Neural crest cell (in vitro differentiated cells): ENCODE data around the gene KCNJ10. TPM values are rescaled to one million over a fixed set of nuclear protein-coding genes. Genes with fewer than 3 reads are reported as not detected.
A peak's percentile ranks its signal among the peaks of the same experiment; 100 is the strongest.

Experiments used
- DNase-seq: peaks from one replicate; pipeline ENCODE4 v3.0.0; 2021; ENCODE audit warnings: low read depth, mixed read lengths, low spot score
- H3K27ac Mint-ChIP-seq: one replicate; pipeline ENCODE4 v1.8.0; 2021; ENCODE audit warnings: mild to moderate bottlenecking, mixed read lengths; ENCODE audit not compliant: unreplicated experiment
- H3K27me3 Mint-ChIP-seq: 2 replicates; pipeline ENCODE4 v1.8.0; 2021; ENCODE audit warnings: low read depth, mild to moderate bottlenecking, mixed read lengths
- H3K36me3 Mint-ChIP-seq: 2 replicates; pipeline ENCODE4 v1.8.0; 2021; ENCODE audit warnings: low read depth, mild to moderate bottlenecking, mixed read lengths
- H3K4me1 Mint-ChIP-seq: 2 replicates; pipeline ENCODE4 v1.8.0; 2021; ENCODE audit warnings: mixed read lengths
- H3K4me3 Mint-ChIP-seq: one replicate; pipeline ENCODE4 v1.8.0; 2021; ENCODE audit warnings: mild to moderate bottlenecking, mixed read lengths
- H3K9me3 Mint-ChIP-seq: 2 replicates; pipeline ENCODE4 v1.8.0; 2021; ENCODE audit warnings: mixed read lengths
- CTCF ChIP-seq: fragments of 200-600 bp; sonication (generic); conservative IDR thresholded peaks from 2 replicates; pipeline ENCODE4 v1.5.0; 2021; ENCODE audit warnings: antibody characterized with exemption, mild to moderate bottlenecking
- total RNA-seq: library from RNA; stranded (reverse); gene quantifications from 2 replicates; pipeline ENCODE4 v1.2.1, GENCODE V29; 2021

Gene KCNJ10
- total RNA-seq, 1 donor from 2014 or later = 0.47 TPM

- Mint-ChIP-seq H3K27ac (no peak overlapping the region), H3K9me3 (peaks cover 7% of the 10 kb centered on the region), H3K4me1 (no peaks in the 10 kb centered on the region), H3K4me3 (no peak overlapping the region), H3K36me3 (no peaks in the 10 kb centered on the region), H3K27me3 (peaks cover 49% of the 10 kb centered on the region)
- TF ChIP-seq CTCF = no peak
- no peak for DNase-seq
These were observed 118.4 kb downstream of the KCNJ10 start for GRCh38 chr1:159951551-159951950.

GRCh38 chr1:159951016-159951415 is 118.9 kb downstream of the KCNJ10 start:
- no peak for DNase-seq
- peaks cover 7% of the 10 kb centered on the region for H3K9me3 Mint-ChIP-seq
- TF ChIP-seq CTCF = no peak

DNA sequence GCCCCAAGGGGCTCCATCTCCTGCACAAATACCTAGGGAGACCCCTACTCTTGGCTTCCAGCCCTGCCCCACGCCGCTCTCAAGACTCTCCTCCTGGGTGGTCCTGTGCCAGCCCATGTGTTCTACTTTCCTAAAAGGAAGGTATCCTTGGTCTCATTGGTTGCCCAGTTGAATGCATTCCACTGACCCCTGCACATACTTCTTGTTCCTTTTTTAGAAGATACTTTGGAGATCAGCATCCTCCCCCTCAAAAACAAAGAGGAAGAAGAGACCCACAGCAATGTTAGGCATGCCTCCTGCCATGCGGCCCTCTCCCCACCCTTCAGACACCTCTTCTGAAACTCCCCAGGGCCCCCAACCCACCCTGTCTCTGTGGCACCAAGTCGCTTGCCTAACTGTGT is 120.0 kb downstream of the KCNJ10 start:
- DNase-seq = no peak
- Mint-ChIP-seq H3K27me3 (peaks cover 49% of the 10 kb centered on the region), H3K4me3 (no peak overlapping the region), H3K4me1 (peaks cover 12% of the 10 kb centered on the region), H3K9me3 (peaks cover 7% of the 10 kb centered on the region), H3K27ac (peak overlapping the region; percentile 64), H3K36me3 (no peaks in the 10 kb centered on the region)
- TF ChIP-seq CTCF = no peak

More at GRCh38 chr1:159951016-159951415, 118.9 kb downstream of the KCNJ10 start:
- Mint-ChIP-seq H3K4me1 (peaks cover 4% of the 10 kb centered on the region), H3K27me3 (peaks cover 54% of the 10 kb centered on the region), H3K36me3 (no peaks in the 10 kb centered on the region), H3K4me3 (no peak overlapping the region), H3K27ac (peak overlapping the region; percentile 21)

- Mint-ChIP-seq H3K36me3 (no peaks in the 10 kb centered on the region), H3K4me3 (peak overlapping the region; percentile 37), H3K27ac (peak overlapping the region; percentile 36), H3K9me3 (peaks cover 5% of the 10 kb centered on the region), H3K4me1 (peaks cover 18% of the 10 kb centered on the region), H3K27me3 (peaks cover 50% of the 10 kb centered on the region)
- DNase-seq = no peak
- TF ChIP-seq CTCF = no peak
These were observed 120.8 kb downstream of the KCNJ10 start for GRCh38 chr1:159949123-159949522.

Other genes with a start within 250 kb of the KCNJ10 start
- gene SLAMF8, start 243.3 kb downstream of the KCNJ10 start, total RNA-seq = not detected in 2 replicates
- gene VSIG8, start 207.5 kb downstream of the KCNJ10 start, total RNA-seq = not detected in 2 replicates
- gene CFAP45, start 170.0 kb downstream of the KCNJ10 start, total RNA-seq = not detected in 2 replicates
- 20.1 and 20.9 TPM in 2 replicates for gene TAGLN2, start 144.7 kb downstream of the KCNJ10 start, total RNA-seq
- gene IGSF9, start 124.5 kb downstream of the KCNJ10 start, total RNA-seq = 23.9 and 24.5 TPM in 2 replicates
- not detected in 2 replicates for gene SLAMF9, start 115.9 kb downstream of the KCNJ10 start, total RNA-seq
- gene PIGM, start 38.2 kb downstream of the KCNJ10 start, total RNA-seq = 9.7 and 9.9 TPM in 2 replicates
- gene KCNJ9, start 11.4 kb upstream of the KCNJ10 start, total RNA-seq = 0.11 and 0.19 TPM in 2 replicates
- 27.5 and 28.4 TPM in 2 replicates for gene IGSF8, start 28.5 kb upstream of the KCNJ10 start, total RNA-seq
- 93.6 and 101 TPM in 2 replicates for gene ATP1A2, start 45.6 kb upstream of the KCNJ10 start, total RNA-seq
- 0.20 and 0.35 TPM in 2 replicates for gene ATP1A4, start 81.4 kb upstream of the KCNJ10 start, total RNA-seq
- 0.16 and 0.26 TPM in 2 replicates for gene CASQ1, start 120.4 kb upstream of the KCNJ10 start, total RNA-seq
- gene PEA15, start 135.2 kb upstream of the KCNJ10 start, total RNA-seq = 113 and 117 TPM in 2 replicates
- gene DCAF8, start 192.4 kb upstream of the KCNJ10 start, total RNA-seq = 124 and 130 TPM in 2 replicates
- 85.5 and 87.4 TPM in 2 replicates for gene PEX19, start 215.0 kb upstream of the KCNJ10 start, total RNA-seq